CD4-positive, alpha-beta T cell treated with Interleukin-6 at 100 ng/mL for 8 hours (primary cell): ENCODE results near the gene PERM1.
"Not testable (repeated sequence)": the region's sequence is repeated elsewhere in the genome, so short reads cannot be mapped to it uniquely, and the experiment has no call there.

Source experiments
- DNase-seq: peaks from one replicate; pipeline ENCODE4 v3.0.0-alpha.2; 2020; ENCODE audit warnings: mixed read lengths, low spot score

Gene PERM1

DNA sequence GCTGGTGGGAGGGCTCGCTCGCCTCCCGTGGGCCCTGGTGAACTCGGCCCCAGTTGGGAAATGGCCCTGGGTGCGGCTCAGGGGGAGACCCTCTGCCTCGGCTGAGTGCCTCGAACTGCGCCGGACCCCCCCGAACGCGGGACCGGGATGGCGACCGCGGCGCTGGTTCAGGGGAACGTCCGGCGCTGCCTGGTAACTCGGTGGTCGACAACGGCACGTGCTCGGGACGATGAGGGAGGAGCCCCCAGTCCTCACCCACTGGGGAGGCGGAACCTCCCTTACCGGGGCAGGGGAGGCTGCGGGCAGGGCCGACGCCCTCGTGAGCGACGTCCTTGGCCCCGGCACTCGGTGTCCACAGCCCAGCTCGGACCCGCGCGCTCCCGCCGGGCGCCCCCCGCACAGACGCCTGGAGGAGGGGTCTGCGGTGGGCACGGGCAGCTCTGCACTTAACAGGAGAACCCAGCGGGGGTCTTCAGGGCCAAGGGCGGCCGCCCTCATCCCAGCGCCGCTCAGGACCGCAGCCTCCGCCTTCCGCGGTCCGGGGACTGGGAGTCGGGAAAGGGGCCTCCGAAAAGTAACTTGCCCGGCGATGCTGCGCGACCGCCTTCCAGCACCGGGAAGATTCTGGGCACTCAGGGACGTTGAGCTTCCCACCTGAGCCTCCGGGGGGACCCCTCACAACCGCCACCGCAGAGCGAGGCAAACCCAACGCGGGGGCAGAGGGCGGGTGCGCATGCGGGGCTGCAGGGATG is 16.3 kb upstream of the PERM1 start:
- no peak for DNase-seq

DNA sequence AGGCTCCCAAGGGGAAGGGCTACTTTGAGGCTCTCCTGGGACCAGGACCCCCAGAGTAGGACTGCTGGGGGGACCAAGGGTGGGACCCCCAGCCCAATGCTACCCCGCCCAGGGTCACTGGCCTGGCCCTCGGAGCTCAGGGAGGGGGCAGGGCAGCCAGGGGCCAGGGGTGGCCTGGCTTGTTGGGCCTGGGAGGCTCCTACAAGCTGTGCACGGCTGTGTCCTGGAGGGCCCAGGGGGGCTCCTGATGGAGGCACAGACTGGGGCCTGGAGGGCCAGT is 15.8 kb upstream of the PERM1 start:
- DNase-seq: no peak

DNA sequence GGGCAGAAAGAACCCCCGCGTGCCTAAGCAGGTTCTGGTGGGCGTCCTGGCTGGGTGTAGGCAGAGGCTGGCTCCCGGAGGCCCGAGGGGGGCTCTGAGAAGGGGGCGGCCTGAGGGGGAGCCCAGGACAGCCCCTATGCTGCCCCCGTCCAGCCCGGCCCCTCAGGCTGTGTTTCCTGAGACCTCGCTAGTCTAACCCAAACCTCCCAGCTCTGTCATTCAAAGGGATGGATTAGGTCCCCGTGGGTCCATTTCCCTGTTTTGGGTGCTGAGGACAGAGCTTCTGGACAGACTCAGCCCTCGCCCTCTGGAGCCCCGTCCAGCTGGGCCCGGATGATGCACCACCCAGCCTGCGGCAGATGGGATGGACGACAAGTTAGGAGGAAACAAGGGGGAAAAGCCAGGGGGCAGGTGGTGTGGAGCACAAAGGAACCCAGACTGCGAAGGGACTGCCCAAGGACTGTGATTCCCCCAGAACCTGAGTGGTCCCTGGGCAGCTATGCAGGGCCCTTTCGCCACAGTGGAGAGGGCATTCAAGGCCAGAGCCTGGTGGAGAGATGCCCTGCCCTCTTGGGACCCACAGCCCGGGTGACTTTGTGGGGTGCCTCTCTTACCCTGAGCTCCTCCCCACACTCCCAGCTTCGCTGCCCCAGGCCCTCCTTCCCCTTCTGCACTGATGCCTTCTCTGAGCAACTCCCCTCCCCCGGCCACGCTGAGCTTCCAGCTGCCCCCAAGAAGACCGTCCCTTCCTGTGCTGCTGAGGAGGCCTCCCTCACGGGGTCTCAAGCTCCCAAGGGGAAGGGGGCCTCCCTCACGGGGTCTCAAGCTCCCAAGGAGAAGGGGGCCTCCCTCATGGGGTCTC is 15.2 kb upstream of the PERM1 start:
- DNase-seq: no peak

DNA sequence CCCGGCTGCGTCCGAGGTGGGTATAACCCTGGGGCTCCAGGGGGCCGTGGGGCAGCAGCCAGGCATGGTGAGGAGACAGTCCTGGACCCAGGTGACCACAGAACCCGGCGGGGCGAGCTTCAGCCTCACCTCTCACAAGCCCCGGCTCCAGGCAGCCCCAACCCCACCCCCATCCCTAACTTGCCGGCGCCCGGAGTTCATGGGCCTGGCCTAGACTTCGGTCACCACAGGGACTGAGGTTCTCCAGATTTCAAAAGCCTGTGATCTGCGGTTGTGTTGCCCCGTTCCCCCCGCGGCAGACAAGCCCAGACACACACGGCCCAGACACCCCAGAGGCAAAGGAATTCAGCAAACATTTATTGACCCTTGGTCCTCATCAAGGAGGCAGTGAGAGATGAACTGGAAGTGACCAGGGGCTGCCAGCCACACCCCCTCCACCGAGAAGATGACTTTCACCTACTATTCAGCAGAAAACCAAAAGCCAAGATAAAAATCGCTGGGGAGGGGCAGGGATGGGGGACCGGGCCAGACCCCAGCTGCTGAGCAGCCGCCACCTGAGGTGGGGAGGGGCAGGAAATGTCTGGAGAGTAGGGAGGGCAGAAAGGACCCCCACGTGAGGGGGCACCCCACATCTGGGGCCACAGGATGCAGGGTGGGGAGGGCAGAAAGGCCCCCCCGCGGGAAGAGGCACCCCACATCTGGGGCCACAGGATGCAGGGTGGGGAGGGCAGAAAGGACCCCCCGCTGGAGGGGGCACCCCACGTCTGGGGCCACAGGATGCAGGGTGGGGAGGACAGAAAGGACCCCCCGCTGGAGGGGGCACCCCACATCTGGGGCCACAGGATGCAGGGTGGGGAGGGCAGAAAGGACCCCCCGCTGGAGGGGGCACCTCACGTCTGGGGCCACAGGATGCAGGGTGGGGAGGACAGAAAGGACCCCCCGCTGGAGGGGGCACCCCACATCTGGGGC is 14.1 kb upstream of the PERM1 start:
- DNase-seq: no peak

DNA sequence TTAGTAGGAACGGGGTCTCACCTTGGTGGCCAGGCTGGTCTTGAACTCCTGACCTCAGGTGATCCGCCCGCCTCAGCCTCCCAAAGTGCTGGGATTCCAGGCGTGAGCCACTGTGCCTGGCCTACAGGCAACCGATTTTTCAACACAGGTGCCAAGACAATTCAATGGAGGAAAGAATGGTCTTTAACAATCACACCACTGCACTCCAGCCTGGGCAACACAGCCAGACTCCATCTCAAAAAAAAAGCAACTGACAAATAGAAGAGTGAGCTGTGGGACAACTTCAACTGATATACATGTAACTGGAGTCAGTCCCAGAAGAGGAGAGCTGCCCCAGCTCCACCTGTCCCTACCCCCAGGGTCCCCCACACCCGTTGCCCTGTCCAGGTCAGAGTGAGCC is 12.7 kb upstream of the PERM1 start:
- not testable (repeated sequence) for DNase-seq

- no peak for DNase-seq
These were observed 11.6 kb upstream of the PERM1 start for GRCh38 chr1:993379-993995.

DNA sequence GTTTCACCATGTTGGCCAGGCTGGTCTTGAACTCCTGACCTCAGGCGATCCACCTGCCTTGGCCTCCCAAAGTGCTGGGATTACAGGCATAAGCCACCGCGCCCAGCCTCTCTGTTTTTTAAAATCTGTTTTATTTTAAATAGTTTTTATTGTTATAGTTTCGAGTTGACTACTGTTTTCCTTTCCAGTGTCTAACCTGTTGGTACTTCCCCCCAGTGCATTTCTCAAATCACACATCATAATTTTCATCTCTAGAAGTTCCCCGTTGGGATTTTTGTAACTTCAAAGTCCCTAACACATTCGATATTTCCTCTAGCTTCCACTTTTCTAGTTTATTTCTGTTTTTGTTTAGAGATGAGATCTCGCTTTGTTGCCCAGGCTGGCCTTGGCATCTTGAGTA is 10.5 kb upstream of the PERM1 start:
- no peak for DNase-seq

DNA sequence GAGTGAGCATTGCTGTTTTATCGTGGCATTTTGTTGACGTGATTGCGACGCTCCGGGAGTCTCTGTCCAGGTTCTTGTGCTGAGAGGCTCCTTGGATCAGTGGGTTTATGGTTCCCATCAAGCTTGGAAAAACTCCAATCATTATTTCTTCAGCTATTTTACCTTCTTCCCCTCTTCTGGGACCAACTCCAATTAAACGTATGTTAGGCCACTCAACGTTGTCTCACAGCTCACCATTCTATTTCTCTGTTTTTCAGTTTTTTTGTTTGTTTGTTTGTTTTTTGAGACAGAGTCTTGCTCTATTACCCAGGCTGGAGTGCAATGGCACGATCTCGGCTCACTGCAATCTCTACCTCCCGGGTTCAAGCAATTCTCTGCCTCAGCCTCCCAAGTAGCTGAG is 10.0 kb upstream of the PERM1 start:
- DNase-seq: no peak

GRCh38 chr1:991275-991674 is 9.4 kb upstream of the PERM1 start:
- not testable (repeated sequence) for DNase-seq

- not testable (repeated sequence) for DNase-seq
These were observed 6.2 kb upstream of the PERM1 start for GRCh38 chr1:988061-988460.

GRCh38 chr1:985126-985525 is 3.2 kb upstream of the PERM1 start:
- no peak for DNase-seq

- no peak for DNase-seq
These were observed 2.6 kb upstream of the PERM1 start for GRCh38 chr1:984476-984814.

DNA sequence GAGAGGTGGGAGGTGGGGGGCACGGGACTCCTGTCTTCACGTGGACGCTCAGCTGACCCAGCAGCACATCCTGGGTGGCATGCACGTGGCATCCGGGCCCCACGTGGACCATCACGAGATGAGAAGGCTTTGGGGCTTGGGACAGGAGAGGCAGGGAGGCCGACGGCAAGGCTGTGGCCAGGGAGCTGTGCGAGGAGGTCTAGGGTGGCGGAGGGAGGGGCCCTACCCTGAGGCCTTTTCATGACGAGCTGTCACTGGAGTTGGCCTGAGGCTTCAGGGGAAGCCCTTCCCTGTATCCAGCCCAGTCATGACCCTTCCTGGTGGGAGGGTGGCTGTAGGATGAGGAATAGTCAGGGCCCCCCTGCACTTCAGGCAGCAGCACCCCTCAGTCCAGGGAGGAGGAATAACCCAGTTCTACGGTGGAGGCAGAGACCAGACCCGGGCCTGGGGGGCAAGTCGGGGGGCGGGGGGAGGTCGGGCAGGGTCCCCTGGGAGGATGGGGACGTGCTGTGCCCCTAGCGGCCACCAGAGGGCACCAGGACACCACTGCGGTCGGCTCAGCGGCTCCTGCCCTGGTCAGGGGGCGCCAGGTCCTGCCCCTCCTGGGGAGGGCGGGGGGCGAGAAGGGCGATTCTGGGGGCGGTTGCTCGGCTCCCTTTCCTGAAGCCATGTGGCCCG is 2.0 kb upstream of the PERM1 start:
- peak; percentile 41 for DNase-seq

DNA sequence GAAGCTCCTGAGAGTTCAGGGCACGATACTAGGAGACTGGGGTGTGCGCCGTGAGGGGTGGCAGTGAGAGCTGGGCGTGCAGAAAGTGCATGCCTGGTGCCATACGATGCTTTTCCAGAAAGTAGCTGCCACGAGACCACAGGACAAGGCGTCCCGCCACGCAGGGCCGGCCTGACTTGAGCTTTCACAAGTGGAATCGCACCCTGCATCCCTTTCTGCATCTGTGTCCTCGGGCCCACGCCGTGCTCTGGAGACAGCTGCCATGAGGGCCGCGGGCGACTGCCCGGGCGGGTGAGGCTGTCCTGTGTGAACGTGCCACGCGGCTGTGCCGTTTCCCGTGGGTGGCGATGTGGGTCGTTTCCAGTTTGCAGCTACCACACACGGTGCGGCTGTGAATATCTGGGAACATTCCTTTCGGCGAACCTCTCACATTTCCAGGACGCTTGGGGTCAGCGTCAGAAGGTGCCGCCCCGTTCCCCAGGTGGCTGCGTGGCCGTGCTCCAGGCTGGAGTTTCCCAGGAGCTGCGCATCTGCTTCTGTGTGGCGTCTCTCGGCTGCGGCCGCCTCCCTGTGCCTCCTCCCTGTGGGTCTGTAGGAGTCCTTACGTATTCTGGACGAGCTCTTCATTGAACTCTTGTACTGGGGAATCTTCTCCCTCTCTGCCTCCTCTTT is 1.0 kb upstream of the PERM1 start:
- DNase-seq: no peak

GRCh38 chr1:981491-981954 is 370 bp downstream of the PERM1 start:
- DNase-seq: no peak

DNA sequence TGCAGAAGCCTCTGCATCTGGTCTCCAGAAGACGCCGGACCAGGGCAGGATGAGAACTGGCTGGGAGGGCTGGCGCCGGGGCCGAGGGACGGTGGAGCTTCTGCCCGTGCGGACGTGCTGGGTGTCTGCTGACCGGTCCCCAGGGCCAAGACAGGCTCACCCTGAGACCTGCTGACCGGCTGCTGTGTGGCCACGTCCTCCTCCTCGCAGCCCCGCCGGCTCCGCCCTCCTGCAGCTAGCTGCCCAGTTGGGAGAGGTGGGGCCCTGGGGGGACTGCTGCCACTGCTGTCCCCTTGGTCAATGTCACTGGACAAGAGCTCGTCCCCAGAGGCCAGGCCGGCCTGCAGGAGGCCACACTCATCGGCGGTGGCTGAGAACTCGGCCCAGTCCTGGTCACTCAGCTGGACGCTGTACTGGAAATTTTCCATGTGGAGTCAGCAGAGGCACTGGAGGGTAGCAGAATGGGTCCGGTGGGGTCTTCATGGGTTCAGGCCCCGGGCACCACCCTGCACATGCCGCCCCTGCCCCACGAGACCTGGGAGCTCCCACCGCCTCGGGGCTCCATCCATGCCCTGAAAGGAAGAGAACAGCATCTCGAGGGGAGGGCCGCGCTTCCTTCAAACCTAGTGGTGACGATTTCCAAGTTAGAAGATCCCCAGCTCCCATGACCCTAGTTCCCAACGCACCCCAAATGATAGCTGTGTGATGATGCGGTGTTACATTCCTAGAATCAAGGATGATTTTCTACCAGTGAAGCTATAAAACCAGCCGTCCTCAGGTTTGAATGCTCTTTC is 1.1 kb downstream of the PERM1 start:
- no peak for DNase-seq

DNA sequence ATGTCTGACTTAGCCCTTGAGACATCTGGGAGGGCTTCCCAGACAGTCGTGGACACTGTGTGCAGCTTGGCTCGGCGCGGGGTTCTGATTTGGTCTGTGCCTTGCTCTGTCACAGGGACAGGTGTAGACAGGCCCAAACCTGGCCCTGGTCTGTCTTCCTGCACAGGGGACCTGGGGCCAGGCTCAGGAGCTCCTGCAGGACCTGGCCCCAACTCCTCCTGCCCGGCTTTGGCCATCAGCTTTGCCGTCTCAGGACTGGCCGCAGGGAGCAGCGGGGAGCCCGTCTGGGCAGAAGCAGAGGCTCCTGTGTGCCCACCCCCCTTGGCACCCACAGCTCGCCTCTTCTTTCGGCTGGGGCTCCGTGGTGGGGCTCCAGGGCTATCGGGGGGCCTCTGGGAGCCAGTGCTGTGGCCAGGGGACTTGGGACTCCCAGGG is 1.7 kb downstream of the PERM1 start:
- no peak for DNase-seq

DNA sequence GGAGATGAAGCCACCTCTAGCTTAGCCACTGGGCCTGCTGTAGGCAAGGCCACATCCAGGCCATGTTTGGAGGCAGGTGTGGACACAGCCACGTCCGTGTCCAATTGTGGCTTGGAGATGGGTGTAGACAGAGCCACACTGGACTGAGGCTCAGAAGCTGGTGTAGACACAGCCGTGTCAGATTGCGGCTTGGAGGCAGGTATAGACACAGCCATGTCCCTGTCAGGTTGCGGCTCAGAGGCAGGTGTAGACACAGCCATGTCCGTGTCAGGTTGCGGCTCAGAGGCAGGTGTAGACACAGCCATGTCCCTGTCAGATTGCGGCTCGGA is 2.2 kb downstream of the PERM1 start:
- no peak for DNase-seq

DNA sequence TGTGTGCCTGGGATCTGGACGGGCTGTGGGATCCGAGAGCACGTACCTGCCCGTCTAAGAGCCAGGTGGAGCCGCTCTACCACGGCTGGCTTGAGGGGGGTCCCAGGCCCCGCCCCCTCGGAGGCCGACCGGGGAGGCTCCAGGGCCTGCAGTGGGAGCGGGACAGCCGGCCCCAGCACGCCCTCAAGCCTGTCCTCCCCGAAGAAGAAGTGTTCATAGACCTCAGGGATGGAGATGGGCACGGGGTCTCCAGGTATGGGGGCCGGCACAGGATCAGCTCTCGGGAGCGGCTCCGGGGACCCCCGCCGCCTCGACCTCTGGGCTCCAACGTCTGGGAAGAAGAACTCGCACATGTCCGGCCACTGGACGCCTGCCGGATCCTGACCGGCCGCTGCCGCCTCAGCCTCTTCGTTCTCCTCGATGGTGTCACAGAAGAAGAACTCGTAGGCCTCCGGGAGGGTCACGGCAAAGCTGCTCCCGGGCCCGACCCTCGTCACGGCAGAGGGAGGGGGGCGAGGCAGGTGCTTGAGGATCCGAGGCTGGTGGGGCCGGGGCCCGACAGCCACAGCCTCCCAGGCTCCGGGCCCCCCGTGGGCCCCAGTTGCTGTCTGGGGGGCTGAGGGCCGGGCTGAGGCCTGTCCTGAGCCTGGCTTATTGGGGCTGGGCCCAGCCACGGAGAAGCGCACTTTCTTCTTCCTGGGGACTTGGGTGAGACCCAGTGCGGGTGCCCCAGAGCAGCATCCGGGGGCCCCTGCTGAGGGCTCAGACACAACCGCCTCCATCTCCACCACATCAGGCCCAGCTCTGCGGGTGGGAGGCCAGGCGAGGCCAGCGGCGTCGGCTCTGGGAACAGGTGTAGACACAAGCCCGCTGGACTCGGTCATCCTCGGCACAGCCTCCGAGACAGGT is 2.8 kb downstream of the PERM1 start:
- no peak for DNase-seq
